HepG2 (cell line): Measurements from ENCODE around the gene TOR2A. TPM values are rescaled to one million over a fixed set of nuclear protein-coding genes. Genes with fewer than 3 reads are reported as not detected.
A peak's percentile ranks its signal among the peaks of the same experiment; 100 is the strongest.

Experiments
- FOXK2 ChIP-seq: fragments of 450-650 bp; IDR thresholded peaks from 2 replicates; pipeline ENCODE4 v1.6.1; 2016
- MZF1 ChIP-seq: sonication (generic); formaldehyde crosslinking; IDR thresholded peaks from 2 replicates; pipeline ENCODE4 v1.8.1; 2023; ENCODE audit warnings: mild to moderate bottlenecking, missing genetic modification reagents, borderline replicate concordance
- POLR2A ChIP-seq, 2 experiments: IDR thresholded peaks; 2 replicates each; pipeline ENCODE4 v1.6.1; 2011; ENCODE audit warnings: low read depth in 2 of 2, low read length in 2 of 2, mild to moderate bottlenecking in 1 of 2, moderate library complexity in 1 of 2; ENCODE audit not compliant: insufficient read depth in 1 of 2
- SMC3 ChIP-seq: IDR thresholded peaks from 2 replicates; pipeline ENCODE4 v1.6.1; 2011; ENCODE audit warnings: low read length, improper control_type of control experiment
- ZBTB7A ChIP-seq: sonication (generic); formaldehyde crosslinking; IDR thresholded peaks from 2 replicates; pipeline ENCODE4 v1.8.0; 2022; ENCODE audit warnings: mild to moderate bottlenecking, missing genetic modification reagents
- ZFP41 ChIP-seq: sonication (generic); formaldehyde crosslinking; IDR thresholded peaks from 2 replicates; pipeline ENCODE4 v1.4.0; 2020; ENCODE audit warnings: mild to moderate bottlenecking, missing genetic modification reagents, borderline replicate concordance
- ZNF138 ChIP-seq: sonication (generic); formaldehyde crosslinking; IDR thresholded peaks from 2 replicates; pipeline ENCODE4 v1.5.0; 2020; ENCODE audit warnings: mild to moderate bottlenecking, low read depth, missing genetic modification reagents
- ZNF180 ChIP-seq: sonication (generic); formaldehyde crosslinking; IDR thresholded peaks from 2 replicates; pipeline ENCODE4 v1.4.0; 2020; ENCODE audit warnings: low read depth, missing genetic modification reagents, borderline replicate concordance
- ZNF232 ChIP-seq: sonication (generic); formaldehyde crosslinking; IDR thresholded peaks from 2 replicates; pipeline ENCODE4 v1.4.0; 2020; ENCODE audit warnings: missing genetic modification reagents, borderline replicate concordance
- ZNF292 ChIP-seq: sonication (generic); formaldehyde crosslinking; IDR thresholded peaks from 2 replicates; pipeline ENCODE4 v1.8.1; 2022; ENCODE audit warnings: mild to moderate bottlenecking, low read depth, missing genetic modification reagents, borderline replicate concordance
- ZNF501 ChIP-seq: sonication (generic); formaldehyde crosslinking; IDR thresholded peaks from 2 replicates; pipeline ENCODE4 v1.5.1; 2020; ENCODE audit warnings: mild to moderate bottlenecking, moderate library complexity, missing genetic modification reagents
- ZNF550 ChIP-seq: sonication (generic); formaldehyde crosslinking; IDR thresholded peaks from 2 replicates; pipeline ENCODE4 v1.4.0; 2020; ENCODE audit warnings: mild to moderate bottlenecking, missing genetic modification reagents, borderline replicate concordance
- polyA plus RNA-seq, 8 experiments: library from polyadenylated mRNA; depleted of rRNA in 3 of 8; stranded (reverse) in 7 of 8; unstranded in 1 of 8; fragments of >200 nt; fragmentation: Illumina TruSeq in 4 of 8; extraction: Trizol in 4 of 8; gene quantifications; 2 replicates each; pipeline versions ENCODE4 v1.2.1 to v1.2.3, GENCODE V29; 2011 to 2016; ENCODE audit warnings: low read depth in 4 of 8, missing spikeins in 1 of 8, mixed read lengths in 1 of 8; ENCODE audit not compliant: insufficient read depth in 1 of 8
- total RNA-seq, 5 experiments: library from RNA; depleted of rRNA; stranded (reverse); fragments of >200 nt; fragmentation: Illumina TruSeq; extraction: Trizol; gene quantifications; 2 replicates each; pipeline ENCODE4 v1.2.3, GENCODE V29; 2016; ENCODE audit warnings: low read depth in 1 of 5
- TF ChIP-seq, protein P1 (sequence below): sonication (generic); formaldehyde crosslinking; IDR thresholded peaks from one replicate; pipeline ENCODE4 v1.5.1; 2020; ENCODE audit warnings: mild to moderate bottlenecking, missing genetic modification reagents; ENCODE audit errors: not compliant biosample characterization

The TOR2A gene
- total and polyA plus RNA-seq, 2 of the 13 experiments (the other 11 are each of a cell fraction or from before 2014, with no cell fraction given), result 3.5 to 7.2 TPM

- TF ChIP-seq, protein P1, sequence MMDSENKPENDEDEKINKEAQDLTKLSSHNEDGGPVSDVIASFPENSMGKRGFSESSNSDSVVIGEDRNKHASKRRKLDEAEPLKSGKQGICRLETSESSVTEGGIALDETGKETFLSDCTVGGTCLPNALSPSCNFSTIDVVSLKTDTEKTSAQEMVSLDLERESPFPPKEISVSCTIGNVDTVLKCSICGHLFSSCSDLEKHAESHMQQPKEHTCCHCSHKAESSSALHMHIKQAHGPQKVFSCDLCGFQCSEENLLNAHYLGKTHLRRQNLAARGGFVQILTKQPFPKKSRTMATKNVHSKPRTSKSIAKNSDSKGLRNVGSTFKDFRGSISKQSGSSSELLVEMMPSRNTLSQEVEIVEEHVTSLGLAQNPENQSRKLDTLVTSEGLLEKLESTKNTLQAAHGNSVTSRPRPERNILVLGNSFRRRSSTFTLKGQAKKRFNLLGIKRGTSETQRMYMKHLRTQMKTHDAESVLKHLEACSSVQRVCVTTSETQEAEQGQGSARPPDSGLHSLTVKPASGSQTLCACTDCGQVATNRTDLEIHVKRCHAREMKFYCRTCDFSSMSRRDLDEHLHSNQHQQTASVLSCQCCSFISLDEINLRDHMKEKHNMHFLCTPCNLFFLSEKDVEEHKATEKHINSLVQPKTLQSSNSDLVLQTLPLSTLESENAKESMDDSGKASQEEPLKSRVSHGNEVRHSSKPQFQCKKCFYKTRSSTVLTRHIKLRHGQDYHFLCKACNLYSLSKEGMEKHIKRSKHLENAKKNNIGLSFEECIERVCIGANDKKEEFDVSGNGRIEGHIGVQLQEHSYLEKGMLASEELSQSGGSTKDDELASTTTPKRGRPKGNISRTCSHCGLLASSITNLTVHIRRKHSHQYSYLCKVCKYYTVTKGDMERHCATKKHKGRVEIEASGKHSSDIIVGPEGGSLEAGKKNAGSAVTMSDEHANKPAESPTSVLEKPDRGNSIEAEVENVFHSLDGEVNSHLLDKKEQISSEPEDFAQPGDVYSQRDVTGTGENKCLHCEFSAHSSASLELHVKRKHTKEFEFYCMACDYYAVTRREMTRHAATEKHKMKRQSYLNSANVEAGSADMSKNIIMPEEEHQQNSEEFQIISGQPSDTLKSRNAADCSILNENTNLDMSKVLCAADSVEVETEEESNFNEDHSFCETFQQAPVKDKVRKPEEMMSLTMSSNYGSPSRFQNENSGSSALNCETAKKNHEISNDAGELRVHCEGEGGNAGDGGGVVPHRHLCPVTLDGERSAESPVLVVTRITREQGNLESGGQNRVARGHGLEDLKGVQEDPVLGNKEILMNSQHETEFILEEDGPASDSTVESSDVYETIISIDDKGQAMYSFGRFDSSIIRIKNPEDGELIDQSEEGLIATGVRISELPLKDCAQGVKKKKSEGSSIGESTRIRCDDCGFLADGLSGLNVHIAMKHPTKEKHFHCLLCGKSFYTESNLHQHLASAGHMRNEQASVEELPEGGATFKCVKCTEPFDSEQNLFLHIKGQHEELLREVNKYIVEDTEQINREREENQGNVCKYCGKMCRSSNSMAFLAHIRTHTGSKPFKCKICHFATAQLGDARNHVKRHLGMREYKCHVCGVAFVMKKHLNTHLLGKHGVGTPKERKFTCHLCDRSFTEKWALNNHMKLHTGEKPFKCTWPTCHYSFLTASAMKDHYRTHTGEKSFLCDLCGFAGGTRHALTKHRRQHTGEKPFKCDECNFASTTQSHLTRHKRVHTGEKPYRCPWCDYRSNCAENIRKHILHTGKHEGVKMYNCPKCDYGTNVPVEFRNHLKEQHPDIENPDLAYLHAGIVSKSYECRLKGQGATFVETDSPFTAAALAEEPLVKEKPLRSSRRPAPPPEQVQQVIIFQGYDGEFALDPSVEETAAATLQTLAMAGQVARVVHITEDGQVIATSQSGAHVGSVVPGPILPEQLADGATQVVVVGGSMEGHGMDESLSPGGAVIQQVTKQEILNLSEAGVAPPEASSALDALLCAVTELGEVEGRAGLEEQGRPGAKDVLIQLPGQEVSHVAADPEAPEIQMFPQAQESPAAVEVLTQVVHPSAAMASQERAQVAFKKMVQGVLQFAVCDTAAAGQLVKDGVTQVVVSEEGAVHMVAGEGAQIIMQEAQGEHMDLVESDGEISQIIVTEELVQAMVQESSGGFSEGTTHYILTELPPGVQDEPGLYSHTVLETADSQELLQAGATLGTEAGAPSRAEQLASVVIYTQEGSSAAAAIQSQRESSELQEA (CRISPR knock-in tag), result no peak
- TF ChIP-seq ZBTB7A (CRISPR knock-in tag), result no peak
- no peak for TF ChIP-seq MZF1 (CRISPR knock-in tag)
- TF ChIP-seq ZFP41, result no peak
- no peak for TF ChIP-seq ZNF138 (CRISPR knock-in tag)
- TF ChIP-seq ZNF501 (CRISPR knock-in tag), result peak; percentile 10; the same call in 1 of the 2 replicates
- no peak for TF ChIP-seq ZNF232 (CRISPR knock-in tag)
- no peak for TF ChIP-seq SMC3
- no peak for TF ChIP-seq POLR2A (IDR thresholded peaks at IDR 0.05; ENCODE audit: insufficient read depth in 1 of 2, low read depth in 2 of 2, low read length in 2 of 2)
- TF ChIP-seq ZNF180 (CRISPR knock-in tag), result no peak
- no peak for TF ChIP-seq ZNF292
- TF ChIP-seq FOXK2, result peak; percentile 49; the same call in 1 of the 2 replicates
- TF ChIP-seq ZNF550, result no peak
Observed at GRCh38 chr9:127735530-127736185, 564 bp upstream of the TOR2A start (continued).
